ENCODE results near the gene EZR. TPM values are rescaled to one million over a fixed set of nuclear protein-coding genes. Genes with fewer than 3 reads are reported as not detected.
"Not testable (repeated sequence)": the region's sequence is repeated elsewhere in the genome, so short reads cannot be mapped to it uniquely, and the experiment has no call there.

Gene EZR
- total RNA-seq, 1 donor from 2014 or later: 90.7 TPM

GRCh38 chr6:158841358-158841757 lies 22.2 kb upstream of the EZR start:
- DNase-seq: no peak

DNA sequence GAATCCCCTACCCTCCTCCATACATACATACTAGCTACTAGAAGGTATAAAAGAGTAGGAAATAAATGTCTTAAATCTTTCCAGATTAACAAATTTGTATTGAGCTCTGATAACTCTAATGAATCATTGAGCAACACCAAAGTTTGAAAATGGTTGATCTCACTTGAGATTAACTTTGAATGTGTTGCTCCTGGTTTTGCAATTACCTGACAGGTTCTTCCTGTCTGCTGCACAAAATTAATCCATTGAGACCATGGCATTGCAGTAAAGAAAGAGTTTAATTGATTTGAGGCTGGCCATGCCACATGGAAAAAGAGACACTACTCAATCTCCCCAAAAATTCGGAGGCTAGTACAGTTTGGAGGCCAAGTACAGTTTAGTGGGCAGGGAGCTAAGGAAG lies 21.3 kb upstream of the EZR start:
- no peak for DNase-seq

GRCh38 chr6:158839796-158840195 lies 20.6 kb upstream of the EZR start:
- DNase-seq: no peak

GRCh38 chr6:158838790-158839189 lies 19.6 kb upstream of the EZR start:
- DNase-seq: not testable (repeated sequence)

DNA sequence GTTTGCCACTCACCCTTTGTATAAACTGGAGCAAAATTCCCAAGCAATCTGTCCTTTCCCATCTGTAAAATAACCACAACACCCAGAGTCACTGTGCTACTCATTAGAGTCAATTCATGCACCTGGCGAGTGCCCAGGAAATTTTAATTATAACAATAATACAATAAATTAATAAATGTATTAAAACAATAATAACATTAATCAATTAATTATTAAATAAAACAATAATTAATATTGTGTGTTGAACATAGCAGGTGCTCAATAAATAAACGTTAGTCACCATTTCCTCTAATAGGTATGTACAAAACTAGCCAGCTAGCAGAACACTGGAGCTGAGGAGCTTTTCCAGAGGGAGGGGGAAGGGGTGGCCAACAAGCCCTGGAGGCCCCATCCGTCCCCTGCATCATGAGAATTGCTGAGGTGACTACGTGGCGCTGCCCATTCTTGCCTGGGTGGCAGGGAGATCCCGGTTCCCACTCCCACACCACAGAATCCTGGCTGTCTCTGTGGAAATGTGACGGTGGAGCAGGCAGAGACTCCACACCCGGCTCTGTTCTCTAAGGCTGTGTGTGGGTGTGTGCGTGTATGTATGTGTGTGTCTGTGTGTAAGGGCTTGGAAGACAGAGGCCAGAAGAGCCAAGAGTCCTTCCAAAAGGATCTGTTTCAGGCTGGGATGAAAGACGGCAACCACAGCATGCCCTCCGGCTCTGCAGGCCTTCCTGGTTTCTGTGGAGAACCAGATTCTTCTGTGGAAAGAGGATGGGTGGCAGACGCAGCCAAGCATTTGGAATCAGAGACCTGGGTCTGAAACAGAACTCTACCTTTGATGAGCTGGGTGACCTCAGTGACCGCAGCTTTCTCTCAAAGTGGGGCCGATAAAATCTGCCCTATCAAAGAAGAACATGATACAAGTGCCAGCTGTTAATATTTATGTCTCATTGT lies 18.8 kb upstream of the EZR start:
- DNase-seq: no peak

GRCh38 chr6:158836625-158837311 lies 17.6 kb upstream of the EZR start:
- DNase-seq: no peak

DNA sequence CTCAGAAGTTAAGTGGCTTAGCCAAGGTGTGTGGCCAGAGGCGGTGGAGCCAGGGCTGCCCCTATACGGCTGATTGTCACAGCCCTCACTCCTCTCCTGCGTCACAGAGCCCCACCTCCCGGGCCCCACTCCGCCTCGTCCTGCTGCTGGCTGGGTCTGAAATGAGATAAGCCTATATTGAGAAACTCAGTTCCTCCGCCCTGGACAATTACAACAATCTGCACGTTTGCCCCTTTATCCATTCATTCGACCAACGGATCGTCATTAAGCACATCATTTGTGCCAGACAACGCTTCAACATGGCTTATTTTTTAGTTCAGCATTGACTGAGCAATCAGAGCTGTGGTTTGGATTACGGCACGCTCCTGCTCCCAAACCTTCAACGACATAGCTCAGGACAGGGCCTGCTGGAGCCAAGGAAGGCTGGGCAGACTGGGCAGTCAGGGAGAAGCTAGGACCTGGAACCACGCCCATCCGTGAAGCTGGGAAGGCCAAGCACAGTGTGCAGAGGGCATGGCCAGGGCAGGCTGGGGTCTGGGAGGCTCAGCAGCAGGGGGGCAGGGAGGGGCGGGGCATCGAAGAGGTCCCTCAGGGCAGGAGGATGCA lies 16.6 kb upstream of the EZR start:
- no peak for DNase-seq

GRCh38 chr6:158834675-158835385 lies 15.7 kb upstream of the EZR start:
- no peak for DNase-seq

DNA sequence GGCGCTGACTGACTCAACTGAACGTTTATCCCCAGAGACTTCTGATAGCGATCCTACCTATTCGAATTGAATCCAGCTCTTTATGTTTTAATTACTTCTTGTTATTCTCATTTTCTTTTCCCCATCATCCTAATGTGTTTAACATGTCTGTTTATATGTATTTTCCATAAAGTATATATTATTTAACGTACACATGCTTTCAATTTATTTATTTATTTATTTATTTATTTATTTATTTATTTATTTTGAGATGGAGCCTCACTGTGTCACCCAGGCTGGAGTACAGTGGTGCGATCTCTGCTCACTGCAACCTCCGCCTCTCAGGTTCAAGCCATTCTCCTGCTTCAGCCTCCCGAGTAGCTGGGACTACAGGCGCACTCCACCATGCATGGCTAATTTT lies 13.6 kb upstream of the EZR start:
- not testable (repeated sequence) for DNase-seq

DNA sequence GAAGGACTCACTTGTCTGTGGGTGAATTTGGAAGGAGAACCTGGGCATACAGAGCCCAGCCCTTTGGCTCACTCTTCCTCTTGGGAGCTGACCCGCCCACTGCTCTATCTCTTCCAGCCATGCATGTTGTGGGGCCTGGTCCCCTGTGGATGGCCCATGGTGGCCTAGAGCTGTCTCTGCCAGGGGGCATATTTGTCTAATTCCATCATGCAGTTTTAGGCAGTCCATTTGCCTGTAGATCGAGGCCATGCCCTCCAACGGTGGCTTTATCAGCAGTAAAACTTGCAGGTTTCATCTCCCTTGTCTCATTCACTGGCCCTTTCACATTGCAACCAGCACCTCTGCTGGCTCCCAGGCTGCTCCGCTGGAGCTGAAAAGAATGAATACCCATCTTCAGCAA lies 12.9 kb upstream of the EZR start:
- no peak for DNase-seq

GRCh38 chr6:158831571-158831970 lies 12.4 kb upstream of the EZR start:
- DNase-seq: no peak

DNA sequence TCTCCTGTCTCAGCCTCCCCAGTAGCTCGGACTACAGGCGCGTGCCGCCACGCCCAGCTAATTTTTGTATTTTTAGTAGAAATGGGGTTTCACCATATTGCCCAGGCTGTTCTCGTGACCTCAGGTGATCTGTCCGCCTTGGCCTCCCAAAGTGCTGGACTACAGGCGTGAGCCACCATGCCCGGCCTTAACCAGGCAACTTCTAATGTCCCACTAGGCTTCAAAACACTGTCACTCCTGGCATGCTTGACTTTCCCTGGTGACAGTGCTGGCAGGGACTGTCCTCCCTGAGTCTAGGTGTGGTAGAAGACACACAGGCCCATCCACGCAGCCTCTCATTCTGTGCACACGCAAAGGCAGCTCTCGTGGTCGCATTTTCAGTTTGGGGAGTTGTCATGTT lies 11.6 kb upstream of the EZR start:
- no peak for DNase-seq

- no peak for DNase-seq
These were observed 9.6 kb upstream of the EZR start for GRCh38 chr6:158828807-158829206.

DNA sequence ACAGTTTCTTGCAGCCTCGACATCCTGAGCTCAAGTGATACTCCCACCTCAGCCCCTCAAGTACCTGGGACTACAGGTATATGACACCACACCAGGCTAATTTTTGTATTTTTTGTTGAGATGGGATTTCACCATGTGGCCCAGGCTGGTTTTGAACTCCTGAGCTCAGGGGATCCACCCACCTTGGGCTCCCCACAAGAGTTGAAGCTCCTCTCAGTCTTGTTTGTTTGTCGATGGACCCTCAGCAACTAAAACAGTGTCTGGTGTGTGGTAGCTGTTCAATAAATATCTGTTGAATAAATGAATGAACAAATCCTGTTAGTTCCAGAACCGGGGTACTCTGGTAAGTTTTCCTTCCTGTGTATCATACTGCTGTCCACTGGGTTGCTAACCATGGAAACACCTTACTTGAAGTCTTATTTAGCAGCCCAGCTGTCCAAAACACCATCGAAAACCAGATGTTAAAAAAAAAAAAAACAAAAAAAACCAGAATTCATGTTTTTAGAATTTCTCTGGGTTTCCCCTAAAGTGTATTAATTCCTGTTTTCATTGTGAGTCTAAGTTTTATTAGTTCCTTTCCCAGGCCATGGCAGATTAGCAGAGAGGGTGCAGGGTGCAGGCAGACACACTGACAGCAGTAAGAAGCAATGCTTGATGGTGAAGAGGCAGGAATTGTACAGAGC lies 7.8 kb upstream of the EZR start:
- peak; percentile 18 for DNase-seq

GRCh38 chr6:158825951-158826306 lies 6.8 kb upstream of the EZR start:
- no peak for DNase-seq

GRCh38 chr6:158825038-158825950 lies 6.1 kb upstream of the EZR start:
- no peak for DNase-seq

DNA sequence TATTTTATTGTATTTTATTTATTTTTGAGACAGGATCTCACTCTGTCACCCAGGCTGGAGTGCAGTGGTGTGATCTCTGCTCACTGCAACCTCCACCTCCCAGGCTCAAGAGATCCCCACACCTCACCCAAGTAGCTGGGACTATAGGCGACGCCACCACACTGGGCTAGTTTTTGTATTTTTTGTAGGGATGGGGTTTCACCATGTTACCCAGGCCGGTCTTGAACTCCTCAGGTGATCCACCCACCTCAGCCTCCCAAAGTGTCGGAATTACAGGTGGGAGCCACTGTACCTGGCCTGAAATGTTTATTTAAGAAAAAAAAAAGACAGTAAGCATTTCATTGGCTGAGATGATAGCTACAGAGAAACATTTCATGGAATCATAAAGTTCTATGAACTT lies 4.4 kb upstream of the EZR start:
- not testable (repeated sequence) for DNase-seq

- peak; percentile 7 for DNase-seq
These were observed 932 bp upstream of the EZR start for GRCh38 chr6:158819977-158820622.

DNA sequence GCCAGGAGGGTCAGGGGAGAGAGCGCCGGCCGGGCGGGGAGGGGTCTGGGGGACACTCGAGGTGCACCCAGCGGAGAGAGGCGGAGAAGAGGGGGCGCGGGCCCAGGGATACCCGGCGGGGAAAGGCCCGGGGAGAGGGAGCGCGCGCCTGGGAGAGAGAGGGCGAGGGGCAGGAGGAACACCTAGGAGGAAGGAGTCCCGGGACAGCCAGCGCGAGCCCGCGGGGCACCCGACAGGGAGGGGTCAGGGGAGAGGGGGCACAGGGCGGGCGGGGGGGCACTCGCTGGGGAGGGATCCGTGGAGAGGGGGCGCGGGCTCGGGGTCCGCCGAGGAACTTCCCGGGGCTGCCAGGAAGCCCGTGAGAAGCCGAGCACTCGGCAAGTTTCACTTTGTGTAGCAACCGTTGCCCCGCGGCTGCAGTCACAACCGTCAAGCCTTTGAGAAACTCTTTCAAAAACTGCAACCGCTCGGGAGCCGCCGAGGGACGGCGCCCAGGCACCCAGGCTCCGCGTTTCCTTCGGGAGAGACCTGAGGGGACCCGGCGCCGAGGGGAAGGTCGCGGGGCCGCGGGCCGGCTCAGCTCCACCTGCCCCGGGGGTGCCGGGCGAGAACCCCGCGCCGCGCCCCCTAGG lies 471 bp downstream of the EZR start:
- DNase-seq: peak; percentile 75

All from dermis blood vessel endothelial cell (primary cell).